ENCODE data around the gene DNAH14.
"Not testable (repeated sequence)": the region's sequence is repeated elsewhere in the genome, so short reads cannot be mapped to it uniquely, and the experiment has no call there.

The DNAH14 gene

GRCh38 chr1:225258811-225259210 lies 329.3 kb downstream of the DNAH14 start:
- Mint-ChIP-seq H3K36me3 (ENCODE audit: insufficient read depth) (peaks cover 2% of the 10 kb centered on the region), H3K27me3 (peaks cover 55% of the 10 kb centered on the region), H3K4me1 (no peaks in the 10 kb centered on the region), H3K9me3 (no peaks in the 10 kb centered on the region), H3K27ac (ENCODE audit: low read depth) (no peak overlapping the region), H3K4me3 (no peak overlapping the region)
- ATAC-seq (replicated peaks; ENCODE audit: extremely low read depth, poor library complexity, severe bottlenecking) (no peak), DNase-seq (ENCODE audit: low spot score in 2 of 2) (no peak)

- H3K4me3 Mint-ChIP-seq, result no peak overlapping the region
- peaks cover 2% of the 10 kb centered on the region for H3K36me3 Mint-ChIP-seq (ENCODE audit: insufficient read depth)
- no peak overlapping the region for H3K27ac Mint-ChIP-seq (ENCODE audit: low read depth)
- no peaks in the 10 kb centered on the region for H3K4me1 Mint-ChIP-seq
- H3K27me3 Mint-ChIP-seq, result peaks cover 47% of the 10 kb centered on the region
- no peaks in the 10 kb centered on the region for H3K9me3 Mint-ChIP-seq
- DNase-seq (ENCODE audit: low spot score in 2 of 2) (no peak), ATAC-seq (replicated peaks; ENCODE audit: extremely low read depth, poor library complexity, severe bottlenecking) (no peak)
Observed at GRCh38 chr1:225259542-225259941, 330.1 kb downstream of the DNAH14 start.

GRCh38 chr1:225260319-225260718 lies 330.8 kb downstream of the DNAH14 start:
- no peak overlapping the region for H3K4me3 Mint-ChIP-seq
- no peaks in the 10 kb centered on the region for H3K4me1 Mint-ChIP-seq
- DNase-seq (ENCODE audit: low spot score in 2 of 2), result no peak
- no peaks in the 10 kb centered on the region for H3K9me3 Mint-ChIP-seq
- no peak for ATAC-seq (replicated peaks; ENCODE audit: extremely low read depth, poor library complexity, severe bottlenecking)
- peaks cover 39% of the 10 kb centered on the region for H3K27me3 Mint-ChIP-seq
- no peak overlapping the region for H3K27ac Mint-ChIP-seq (ENCODE audit: low read depth)
- peaks cover 2% of the 10 kb centered on the region for H3K36me3 Mint-ChIP-seq (ENCODE audit: insufficient read depth)

GRCh38 chr1:225277445-225277844 lies 348.0 kb downstream of the DNAH14 start:
- no peaks in the 10 kb centered on the region for H3K4me1 Mint-ChIP-seq
- no peak for ATAC-seq (replicated peaks; ENCODE audit: extremely low read depth, poor library complexity, severe bottlenecking)
- no peak overlapping the region for H3K27ac Mint-ChIP-seq (ENCODE audit: low read depth)
- H3K36me3 Mint-ChIP-seq (ENCODE audit: insufficient read depth), result no peaks in the 10 kb centered on the region
- DNase-seq (ENCODE audit: low spot score in 2 of 2), result no peak
- H3K4me3 Mint-ChIP-seq, result no peak overlapping the region
- H3K27me3 Mint-ChIP-seq, result peaks cover 64% of the 10 kb centered on the region
- H3K9me3 Mint-ChIP-seq, result no peaks in the 10 kb centered on the region

GRCh38 chr1:225280563-225280962 lies 351.1 kb downstream of the DNAH14 start:
- Mint-ChIP-seq H3K4me3 (no peak overlapping the region), H3K4me1 (no peaks in the 10 kb centered on the region), H3K27ac (ENCODE audit: low read depth) (no peak overlapping the region), H3K36me3 (ENCODE audit: insufficient read depth) (no peaks in the 10 kb centered on the region), H3K27me3 (peaks cover 68% of the 10 kb centered on the region), H3K9me3 (no peaks in the 10 kb centered on the region)
- DNase-seq (ENCODE audit: low spot score in 2 of 2) (no peak), ATAC-seq (replicated peaks; ENCODE audit: extremely low read depth, poor library complexity, severe bottlenecking) (no peak)

GRCh38 chr1:225290244-225290643 lies 360.8 kb downstream of the DNAH14 start:
- no peak overlapping the region for H3K27ac Mint-ChIP-seq (ENCODE audit: low read depth)
- H3K36me3 Mint-ChIP-seq (ENCODE audit: insufficient read depth), result no peaks in the 10 kb centered on the region
- peaks cover 41% of the 10 kb centered on the region for H3K27me3 Mint-ChIP-seq
- no peak overlapping the region for H3K4me3 Mint-ChIP-seq
- no peaks in the 10 kb centered on the region for H3K4me1 Mint-ChIP-seq
- H3K9me3 Mint-ChIP-seq, result peaks cover 6% of the 10 kb centered on the region
- ATAC-seq (replicated peaks; ENCODE audit: extremely low read depth, poor library complexity, severe bottlenecking), result no peak
- DNase-seq (ENCODE audit: low spot score in 2 of 2), result no peak

- Mint-ChIP-seq H3K9me3 (peaks cover 23% of the 10 kb centered on the region), H3K27me3 (peaks cover 70% of the 10 kb centered on the region), H3K36me3 (ENCODE audit: insufficient read depth) (peaks cover 2% of the 10 kb centered on the region), H3K27ac (ENCODE audit: low read depth) (no peak overlapping the region), H3K4me1 (no peaks in the 10 kb centered on the region), H3K4me3 (no peak overlapping the region)
- DNase-seq (ENCODE audit: low spot score in 2 of 2), result no peak
- no peak for ATAC-seq (replicated peaks; ENCODE audit: extremely low read depth, poor library complexity, severe bottlenecking)
Observed at GRCh38 chr1:225299624-225300023, 370.1 kb downstream of the DNAH14 start.

- H3K4me1 Mint-ChIP-seq, result no peaks in the 10 kb centered on the region
Observed at GRCh38 chr1:225300381-225300780, 370.9 kb downstream of the DNAH14 start.

GRCh38 chr1:225304996-225305395 lies 375.5 kb downstream of the DNAH14 start:
- no peak for ATAC-seq (replicated peaks; ENCODE audit: extremely low read depth, poor library complexity, severe bottlenecking)
- Mint-ChIP-seq H3K9me3 (no peaks in the 10 kb centered on the region), H3K36me3 (ENCODE audit: insufficient read depth) (peaks cover 2% of the 10 kb centered on the region), H3K4me3 (no peak overlapping the region), H3K4me1 (no peaks in the 10 kb centered on the region), H3K27ac (ENCODE audit: low read depth) (no peak overlapping the region), H3K27me3 (peaks cover 22% of the 10 kb centered on the region)
- DNase-seq (ENCODE audit: low spot score in 2 of 2), result no peak

More at GRCh38 chr1:225300381-225300780, 370.9 kb downstream of the DNAH14 start:
- DNase-seq (ENCODE audit: low spot score in 2 of 2) (no peak), ATAC-seq (replicated peaks; ENCODE audit: extremely low read depth, poor library complexity, severe bottlenecking) (no peak)
- no peak overlapping the region for H3K4me3 Mint-ChIP-seq
- H3K27ac Mint-ChIP-seq (ENCODE audit: low read depth), result no peak overlapping the region
- H3K36me3 Mint-ChIP-seq (ENCODE audit: insufficient read depth), result peaks cover 2% of the 10 kb centered on the region
- H3K9me3 Mint-ChIP-seq, result peaks cover 16% of the 10 kb centered on the region
- H3K27me3 Mint-ChIP-seq, result peaks cover 62% of the 10 kb centered on the region

GRCh38 chr1:225310544-225310943 lies 381.1 kb downstream of the DNAH14 start:
- not testable (repeated sequence) for ATAC-seq (replicated peaks; ENCODE audit: extremely low read depth, poor library complexity, severe bottlenecking); H3K4me1 Mint-ChIP-seq; H3K9me3 Mint-ChIP-seq; H3K4me3 Mint-ChIP-seq; H3K27ac Mint-ChIP-seq (ENCODE audit: low read depth); H3K36me3 Mint-ChIP-seq (ENCODE audit: insufficient read depth); DNase-seq (ENCODE audit: low spot score in 2 of 2)
- H3K27me3 Mint-ChIP-seq, result peaks cover 25% of the 10 kb centered on the region

- H3K27ac Mint-ChIP-seq (ENCODE audit: low read depth), result no peak overlapping the region
- H3K27me3 Mint-ChIP-seq, result peaks cover 32% of the 10 kb centered on the region
Observed at GRCh38 chr1:225318706-225319575, 389.5 kb downstream of the DNAH14 start.

GRCh38 chr1:225319871-225320270 lies 390.4 kb downstream of the DNAH14 start:
- Mint-ChIP-seq H3K36me3 (ENCODE audit: insufficient read depth) (no peaks in the 10 kb centered on the region), H3K27ac (ENCODE audit: low read depth) (no peak overlapping the region), H3K4me3 (no peak overlapping the region), H3K4me1 (no peaks in the 10 kb centered on the region), H3K9me3 (peaks cover 3% of the 10 kb centered on the region), H3K27me3 (peaks cover 32% of the 10 kb centered on the region)
- no peak for DNase-seq (ENCODE audit: low spot score in 2 of 2)
- no peak for ATAC-seq (replicated peaks; ENCODE audit: extremely low read depth, poor library complexity, severe bottlenecking)

More at GRCh38 chr1:225318706-225319575, 389.5 kb downstream of the DNAH14 start:
- DNase-seq (ENCODE audit: low spot score in 2 of 2) (no peak), ATAC-seq (replicated peaks; ENCODE audit: extremely low read depth, poor library complexity, severe bottlenecking) (no peak)
- Mint-ChIP-seq H3K4me3 (no peak overlapping the region), H3K9me3 (peaks cover 4% of the 10 kb centered on the region), H3K4me1 (no peaks in the 10 kb centered on the region), H3K36me3 (ENCODE audit: insufficient read depth) (no peaks in the 10 kb centered on the region)

GRCh38 chr1:225321784-225322183 lies 392.3 kb downstream of the DNAH14 start:
- no peak overlapping the region for H3K4me3 Mint-ChIP-seq
- no peaks in the 10 kb centered on the region for H3K36me3 Mint-ChIP-seq (ENCODE audit: insufficient read depth)
- H3K27me3 Mint-ChIP-seq, result peaks cover 22% of the 10 kb centered on the region
- H3K27ac Mint-ChIP-seq (ENCODE audit: low read depth), result no peak overlapping the region
- ATAC-seq (replicated peaks; ENCODE audit: extremely low read depth, poor library complexity, severe bottlenecking) (no peak), DNase-seq (ENCODE audit: low spot score in 2 of 2) (no peak)
- H3K9me3 Mint-ChIP-seq, result no peaks in the 10 kb centered on the region
- no peaks in the 10 kb centered on the region for H3K4me1 Mint-ChIP-seq

Data from central memory CD8-positive, alpha-beta T cell (primary cell).